PC-3 (cell line): ENCODE results near the gene CNTNAP2. TPM values are rescaled to one million over a fixed set of nuclear protein-coding genes. Genes with fewer than 3 reads are reported as not detected.

Experiments
- ATAC-seq: fragments of 200-7000 bp; cut with Tn5 transposase; 2 replicates; pipeline ENCODE4 v1.9.1; 2020; ENCODE audit warnings: mild to moderate bottlenecking, moderate library complexity
- BruUV-seq: library from RNA; stranded (reverse); fragments of 400-500 nt; replicated peaks from 2 replicates; lab custom pipeline; 2021; lab: Mats Ljungman, UMichigan
- CTCF ChIA-PET: fragments of 300-600 bp; sonication (Branson Sonifier 250); formaldehyde crosslinking; loops from one replicate; lab custom pipeline; 2022; ENCODE audit warnings: antibody characterized with exemption; lab: Charles Lee
- POLR2A ChIA-PET: fragments of 300-600 bp; sonication (Branson Sonifier 250); formaldehyde crosslinking; loops from one replicate; lab custom pipeline; 2022; ENCODE audit warnings: antibody characterized with exemption; ENCODE audit not compliant: unreplicated experiment; lab: Charles Lee
- DNase-seq: peaks from one replicate; pipeline ENCODE4 v3.0.0-alpha.2; 2015
- H2AFZ ChIP-seq: fragments of 300-600 bp; sonication (generic); 2 replicates; pipeline ENCODE4 v1.6.0; 2016; ENCODE audit warnings: antibody characterized with exemption, low read length
- H3F3A ChIP-seq: fragments of 300-600 bp; sonication (generic); one replicate; pipeline ENCODE4 v1.6.0; 2017; ENCODE audit warnings: antibody characterized with exemption, low read length, control low read depth, mild to moderate bottlenecking; ENCODE audit not compliant: unreplicated experiment
- H3K27ac ChIP-seq: fragments of 300-600 bp; sonication (generic); 2 replicates; pipeline ENCODE4 v1.5.1; 2016; ENCODE audit warnings: mild to moderate bottlenecking, low read length
- H3K27me3 ChIP-seq: fragments of 300-600 bp; sonication (generic); 2 replicates; pipeline ENCODE4 v1.6.1; 2016; ENCODE audit warnings: low read length, mixed read lengths
- H3K36me3 ChIP-seq: fragments of 300-600 bp; sonication (generic); 2 replicates; pipeline ENCODE4 v1.6.1; 2016; ENCODE audit warnings: low read depth, mixed run types, low read length, mixed read lengths
- H3K4me1 ChIP-seq: fragments of 300-600 bp; sonication (generic); 2 replicates; pipeline ENCODE4 v1.5.1; 2016; ENCODE audit warnings: low read length; ENCODE audit not compliant: insufficient read depth
- H3K4me2 ChIP-seq: fragments of 300-600 bp; sonication (generic); 2 replicates; pipeline ENCODE4 v1.6.0; 2016; ENCODE audit warnings: low read length
- H3K4me3 ChIP-seq: fragments of 300-600 bp; sonication (generic); 2 replicates; pipeline ENCODE4 v1.5.1; 2016; ENCODE audit warnings: mild to moderate bottlenecking, low read length, mixed read lengths
- H3K79me2 ChIP-seq: fragments of 300-600 bp; sonication (generic); 2 replicates; pipeline ENCODE4 v1.6.1; 2017; ENCODE audit warnings: low read length, mixed read lengths
- H3K9ac ChIP-seq: fragments of 300-600 bp; sonication (generic); 2 replicates; pipeline ENCODE4 v1.6.0; 2016; ENCODE audit warnings: mild to moderate bottlenecking, low read length
- H3K9me2 ChIP-seq: fragments of 300-600 bp; sonication (generic); replicated peaks from 2 replicates; pipeline ENCODE4 v1.6.1; 2016; ENCODE audit warnings: mixed run types, low read length, mixed read lengths
- H3K9me3 ChIP-seq: fragments of 300-600 bp; sonication (generic); 2 replicates; pipeline ENCODE4 v1.6.1; 2016; ENCODE audit warnings: low read length, mixed read lengths
- H4K20me1 ChIP-seq: fragments of 300-600 bp; sonication (generic); 2 replicates; pipeline ENCODE4 v1.6.1; 2016; ENCODE audit warnings: low read length, mixed read lengths
- EZH2 ChIP-seq: fragments of 300-600 bp; sonication (generic); IDR thresholded peaks from one replicate; pipeline ENCODE4 v1.6.1; 2017; ENCODE audit warnings: antibody characterized with exemption, mild to moderate bottlenecking, low read length; ENCODE audit not compliant: unreplicated experiment
- EZH2phosphoT487 ChIP-seq: fragments of 300-600 bp; sonication (generic); IDR thresholded peaks from 2 replicates; pipeline ENCODE4 v1.6.1; 2018; ENCODE audit warnings: mild to moderate bottlenecking, antibody characterized with exemption, low read length, borderline replicate concordance
- intact Hi-C: fragments of 100-400 bp; cut with micrococcal nuclease; formaldehyde crosslinking; loops from 2 replicates; pipeline ENCODE4 v1.9.0; 2023
- total RNA-seq: library from RNA; depleted of rRNA; stranded (reverse); fragments of >200 nt; gene quantifications from 2 replicates; pipeline ENCODE4 v1.2.3, GENCODE V29; 2014
- TF ChIP-seq, protein P1 (sequence below): fragments of 300-600 bp; sonication (generic); conservative IDR thresholded peaks from 2 replicates; pipeline ENCODE4 v1.5.1; 2017; ENCODE audit warnings: antibody characterized with exemption, low read depth, mild to moderate bottlenecking, low read length

The CNTNAP2 gene
- total RNA-seq, 1 experiment from 2014 or later = 1.5 TPM

DNA sequence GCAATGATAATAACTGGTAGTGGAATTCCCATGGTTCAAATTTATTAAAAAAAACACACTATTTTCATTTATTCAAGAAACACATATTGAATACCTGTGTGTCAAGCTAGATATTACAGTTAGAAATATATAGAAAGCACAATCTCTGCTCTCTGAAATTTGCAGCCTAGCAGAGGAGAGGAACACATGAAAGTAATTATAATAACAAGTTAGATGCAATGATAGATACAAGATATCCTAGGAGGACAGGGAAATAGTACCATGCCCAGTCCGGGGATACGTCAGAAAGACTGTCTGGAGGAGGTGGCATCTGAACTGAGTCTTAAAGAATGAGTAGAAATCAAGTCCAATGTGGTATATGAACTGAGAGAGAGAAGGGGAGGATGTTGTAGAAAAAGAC, 1988.3 kb downstream of the CNTNAP2 start:
- Histone ChIP-seq H3K27ac (no peak overlapping the region), H3K36me3 (no peaks in the 10 kb centered on the region), H3K9me3 (no peaks in the 10 kb centered on the region), H4K20me1 (no peaks in the 10 kb centered on the region), H3F3A (no peaks in the 10 kb centered on the region), H3K79me2 (no peaks in the 10 kb centered on the region), H3K9me2 (no peaks in the 10 kb centered on the region), H2AFZ (no peak overlapping the region), H3K27me3 (peaks cover 6% of the 10 kb centered on the region; the same call in 1 of the 2 replicates), H3K4me1 (no peaks in the 10 kb centered on the region), H3K4me2 (no peak overlapping the region), H3K4me3 (no peak overlapping the region), H3K9ac (no peak overlapping the region)
- no peak for ATAC-seq
- ChIA-PET POLR2A (no interaction called here), CTCF (no interaction called here)
- no TSS peak for BruUV-seq
- DNase-seq = no peak
- TF ChIP-seq, protein P1, sequence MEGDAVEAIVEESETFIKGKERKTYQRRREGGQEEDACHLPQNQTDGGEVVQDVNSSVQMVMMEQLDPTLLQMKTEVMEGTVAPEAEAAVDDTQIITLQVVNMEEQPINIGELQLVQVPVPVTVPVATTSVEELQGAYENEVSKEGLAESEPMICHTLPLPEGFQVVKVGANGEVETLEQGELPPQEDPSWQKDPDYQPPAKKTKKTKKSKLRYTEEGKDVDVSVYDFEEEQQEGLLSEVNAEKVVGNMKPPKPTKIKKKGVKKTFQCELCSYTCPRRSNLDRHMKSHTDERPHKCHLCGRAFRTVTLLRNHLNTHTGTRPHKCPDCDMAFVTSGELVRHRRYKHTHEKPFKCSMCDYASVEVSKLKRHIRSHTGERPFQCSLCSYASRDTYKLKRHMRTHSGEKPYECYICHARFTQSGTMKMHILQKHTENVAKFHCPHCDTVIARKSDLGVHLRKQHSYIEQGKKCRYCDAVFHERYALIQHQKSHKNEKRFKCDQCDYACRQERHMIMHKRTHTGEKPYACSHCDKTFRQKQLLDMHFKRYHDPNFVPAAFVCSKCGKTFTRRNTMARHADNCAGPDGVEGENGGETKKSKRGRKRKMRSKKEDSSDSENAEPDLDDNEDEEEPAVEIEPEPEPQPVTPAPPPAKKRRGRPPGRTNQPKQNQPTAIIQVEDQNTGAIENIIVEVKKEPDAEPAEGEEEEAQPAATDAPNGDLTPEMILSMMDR = no peak
- TF ChIP-seq EZH2 = no peak
- TF ChIP-seq EZH2phosphoT487 = no peak
- intact Hi-C loops = no loop called here

DNA sequence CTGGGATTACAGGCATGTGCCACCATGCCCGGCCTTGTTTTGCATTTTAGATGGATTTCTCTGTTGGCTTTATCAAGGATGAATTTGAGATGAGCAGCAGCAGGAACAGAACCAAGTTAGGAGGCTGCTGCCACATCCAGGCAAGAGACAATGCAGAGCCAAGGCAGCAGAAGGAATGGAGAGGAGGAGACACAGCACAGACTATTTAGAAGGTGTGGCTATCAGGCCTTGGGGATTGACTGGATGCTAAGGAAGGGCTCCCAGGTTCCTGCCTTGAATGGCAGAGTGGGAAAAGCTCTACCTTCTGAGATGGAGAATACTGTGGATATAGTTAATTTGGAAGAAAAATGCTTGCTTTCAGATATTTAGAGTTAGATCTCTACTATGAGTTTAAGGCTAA, 1989.3 kb downstream of the CNTNAP2 start:
- CTCF ChIA-PET = interaction anchor here (0.7 kb wide), 1 partner anchor 365 kb away, joined by 3 read pairs; no protein-coding TSS in a partner anchor
- H4K20me1 ChIP-seq = no peaks in the 10 kb centered on the region
- no peak overlapping the region for H3K9ac ChIP-seq
- TF ChIP-seq EZH2 (no peak), EZH2phosphoT487 (no peak)
- TF ChIP-seq, protein P1 = no peak
- H3K4me3 ChIP-seq = no peak overlapping the region
- POLR2A ChIA-PET = no interaction called here
- DNase-seq (no peak), ATAC-seq (no peak)
- no peak overlapping the region for H3K27ac ChIP-seq
- H3K27me3 ChIP-seq = peaks cover 6% of the 10 kb centered on the region; the same call in 1 of the 2 replicates
- H3K9me2 ChIP-seq = no peaks in the 10 kb centered on the region
- no peaks in the 10 kb centered on the region for H3K79me2 ChIP-seq
- H3K4me2 ChIP-seq = no peak overlapping the region
- H3K36me3 ChIP-seq = no peaks in the 10 kb centered on the region
- H2AFZ ChIP-seq = no peak overlapping the region
- H3F3A ChIP-seq = no peaks in the 10 kb centered on the region
- intact Hi-C loops = no loop called here
- H3K4me1 ChIP-seq = no peaks in the 10 kb centered on the region
- no peaks in the 10 kb centered on the region for H3K9me3 ChIP-seq
- no TSS peak for BruUV-seq

DNA sequence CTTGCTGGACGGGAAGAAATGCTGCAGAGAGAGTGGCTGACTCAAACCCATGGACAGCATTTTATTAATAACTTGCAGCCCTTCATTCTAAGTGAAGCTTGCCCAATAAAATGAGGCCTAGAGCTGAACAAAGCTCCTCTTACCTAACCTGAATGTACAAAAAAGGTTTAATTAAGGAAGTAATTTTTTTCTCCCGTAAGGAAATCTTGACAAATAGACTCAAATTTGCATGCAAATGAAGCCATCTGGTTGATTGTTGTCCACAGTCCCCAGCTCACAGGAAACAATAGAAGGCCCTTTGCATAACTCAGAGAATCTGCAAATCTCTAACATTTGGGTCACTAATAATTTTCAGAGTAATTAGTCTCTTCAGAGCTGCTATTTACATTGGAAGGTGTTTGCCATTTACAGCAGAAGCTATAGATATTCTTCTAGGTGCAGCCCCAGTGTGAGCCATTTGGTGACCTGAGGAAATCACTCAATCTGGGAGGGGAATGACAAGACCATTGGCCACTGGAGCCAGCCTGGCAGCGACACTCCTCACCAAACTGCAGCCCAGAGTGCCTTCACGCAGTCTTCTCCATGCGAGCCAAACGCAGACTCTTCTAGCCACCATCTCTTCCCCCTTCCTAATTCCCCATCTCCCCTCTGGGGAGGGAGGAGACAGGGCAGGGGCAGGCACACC, 1991.0 kb downstream of the CNTNAP2 start:
- H3K4me1 ChIP-seq = no peaks in the 10 kb centered on the region
- H3K9me3 ChIP-seq = no peaks in the 10 kb centered on the region
- ChIA-PET POLR2A (no interaction called here), CTCF (interaction anchor here (0.6 kb wide), 1 partner anchor 35 kb away, joined by 6 read pairs; no protein-coding TSS in a partner anchor)
- no peak overlapping the region for H2AFZ ChIP-seq
- H3K27me3 ChIP-seq = peaks cover 6% of the 10 kb centered on the region; the same call in 1 of the 2 replicates
- no peaks in the 10 kb centered on the region for H4K20me1 ChIP-seq
- no peak overlapping the region for H3K9ac ChIP-seq
- no peak overlapping the region for H3K4me2 ChIP-seq
- H3K36me3 ChIP-seq = no peaks in the 10 kb centered on the region
- no peaks in the 10 kb centered on the region for H3F3A ChIP-seq
- no peak overlapping the region for H3K4me3 ChIP-seq
- BruUV-seq = no TSS peak
- no peaks in the 10 kb centered on the region for H3K9me2 ChIP-seq
- intact Hi-C loops = no loop called here
- H3K79me2 ChIP-seq = no peaks in the 10 kb centered on the region
- DNase-seq (no peak), ATAC-seq (no peak)
- no peak overlapping the region for H3K27ac ChIP-seq
- TF ChIP-seq EZH2 (no peak), EZH2phosphoT487 (no peak)
- TF ChIP-seq, protein P1 = no peak
